Parathyroid adenoma (tissue), 2 donors: ENCODE measurements around the gene SUGP1.

Experiments
- H2AFZ ChIP-seq: fragments of 300-600 bp; sonication (generic); one replicate; pipeline ENCODE4 v1.7.0; 2017; ENCODE audit warnings: antibody characterized with exemption, mild to moderate bottlenecking
- H3K27ac ChIP-seq: fragments of 300-600 bp; sonication (generic); one replicate; pipeline ENCODE4 v1.7.0; 2017
- H3K27me3 ChIP-seq: fragments of 300-600 bp; sonication (generic); one replicate; pipeline ENCODE4 v1.7.0; 2017; ENCODE audit warnings: low read length; ENCODE audit not compliant: control insufficient read depth, insufficient read depth
- H3K36me3 ChIP-seq: fragments of 300-600 bp; sonication (generic); one replicate; pipeline ENCODE4 v1.7.0; 2017; ENCODE audit warnings: low read length; ENCODE audit not compliant: control insufficient read depth, insufficient read depth
- H3K4me1 ChIP-seq: fragments of 300-600 bp; sonication (generic); one replicate; pipeline ENCODE4 v1.7.0; 2017; ENCODE audit warnings: control low read depth
- H3K4me2 ChIP-seq: fragments of 300-600 bp; sonication (generic); one replicate; pipeline ENCODE4 v1.7.0; 2017; ENCODE audit warnings: low read length
- H3K4me3 ChIP-seq: fragments of 300-600 bp; sonication (generic); one replicate; pipeline ENCODE4 v1.7.0; 2017; ENCODE audit warnings: low read depth, low read length
- H3K79me2 ChIP-seq: fragments of 300-600 bp; sonication (generic); one replicate; pipeline ENCODE4 v1.7.0; 2017; ENCODE audit warnings: control low read depth
- H3K9ac ChIP-seq: fragments of 300-600 bp; sonication (generic); one replicate; pipeline ENCODE4 v1.7.0; 2017; ENCODE audit warnings: mild to moderate bottlenecking
- H3K9me3 ChIP-seq: fragments of 300-600 bp; sonication (generic); one replicate; pipeline ENCODE4 v1.7.0; 2017; ENCODE audit warnings: low read length; ENCODE audit not compliant: control insufficient read depth
- TF ChIP-seq, protein P1 (sequence below): fragments of 300-600 bp; sonication (generic); IDR thresholded peaks from one replicate; pipeline ENCODE4 v1.7.0; 2017; ENCODE audit warnings: antibody characterized with exemption, mild to moderate bottlenecking
- donor health status: primary hyperparathyroidism.

SUGP1 gene

DNA sequence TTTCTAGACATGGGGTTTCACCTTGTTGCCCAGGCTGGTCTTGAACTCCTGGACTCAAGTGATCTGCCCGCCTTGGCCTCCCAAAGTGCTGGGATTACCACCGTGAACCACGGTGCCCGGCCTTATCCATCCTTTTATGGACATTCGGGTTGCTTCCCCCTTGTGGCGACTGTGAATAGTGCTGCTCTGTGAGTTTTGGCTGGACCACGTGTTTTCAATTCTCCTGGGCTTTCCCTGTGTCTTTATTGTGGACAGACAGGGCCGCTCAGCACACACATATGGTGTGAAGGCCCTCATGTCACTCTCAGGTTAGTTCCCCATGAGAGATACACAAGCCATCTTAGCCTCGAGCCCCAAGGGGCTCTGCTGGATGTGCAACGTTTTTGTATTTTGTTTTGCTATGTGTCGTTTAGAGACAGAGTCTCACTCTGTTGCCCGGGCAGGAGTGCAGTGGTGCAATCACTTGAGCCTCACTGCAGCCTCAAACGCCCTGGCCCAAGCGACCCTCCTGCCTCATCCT is 40.8 kb upstream of the SUGP1 start:
- H2AFZ ChIP-seq, result peak overlapping the region; percentile 38
- H3K4me2 ChIP-seq, result no peak overlapping the region
- TF ChIP-seq, protein P1, sequence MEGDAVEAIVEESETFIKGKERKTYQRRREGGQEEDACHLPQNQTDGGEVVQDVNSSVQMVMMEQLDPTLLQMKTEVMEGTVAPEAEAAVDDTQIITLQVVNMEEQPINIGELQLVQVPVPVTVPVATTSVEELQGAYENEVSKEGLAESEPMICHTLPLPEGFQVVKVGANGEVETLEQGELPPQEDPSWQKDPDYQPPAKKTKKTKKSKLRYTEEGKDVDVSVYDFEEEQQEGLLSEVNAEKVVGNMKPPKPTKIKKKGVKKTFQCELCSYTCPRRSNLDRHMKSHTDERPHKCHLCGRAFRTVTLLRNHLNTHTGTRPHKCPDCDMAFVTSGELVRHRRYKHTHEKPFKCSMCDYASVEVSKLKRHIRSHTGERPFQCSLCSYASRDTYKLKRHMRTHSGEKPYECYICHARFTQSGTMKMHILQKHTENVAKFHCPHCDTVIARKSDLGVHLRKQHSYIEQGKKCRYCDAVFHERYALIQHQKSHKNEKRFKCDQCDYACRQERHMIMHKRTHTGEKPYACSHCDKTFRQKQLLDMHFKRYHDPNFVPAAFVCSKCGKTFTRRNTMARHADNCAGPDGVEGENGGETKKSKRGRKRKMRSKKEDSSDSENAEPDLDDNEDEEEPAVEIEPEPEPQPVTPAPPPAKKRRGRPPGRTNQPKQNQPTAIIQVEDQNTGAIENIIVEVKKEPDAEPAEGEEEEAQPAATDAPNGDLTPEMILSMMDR, result peak; percentile 79
- H3K4me1 ChIP-seq, result no peaks in the 10 kb centered on the region
- H3K27me3 ChIP-seq, result no peaks in the 10 kb centered on the region
- H3K9me3 ChIP-seq, result no peaks in the 10 kb centered on the region
- no peaks in the 10 kb centered on the region for H3K79me2 ChIP-seq
- H3K4me3 ChIP-seq, result no peak overlapping the region
- no peak overlapping the region for H3K9ac ChIP-seq
- no peaks in the 10 kb centered on the region for H3K36me3 ChIP-seq
- peak overlapping the region; percentile 49 for H3K27ac ChIP-seq

DNA sequence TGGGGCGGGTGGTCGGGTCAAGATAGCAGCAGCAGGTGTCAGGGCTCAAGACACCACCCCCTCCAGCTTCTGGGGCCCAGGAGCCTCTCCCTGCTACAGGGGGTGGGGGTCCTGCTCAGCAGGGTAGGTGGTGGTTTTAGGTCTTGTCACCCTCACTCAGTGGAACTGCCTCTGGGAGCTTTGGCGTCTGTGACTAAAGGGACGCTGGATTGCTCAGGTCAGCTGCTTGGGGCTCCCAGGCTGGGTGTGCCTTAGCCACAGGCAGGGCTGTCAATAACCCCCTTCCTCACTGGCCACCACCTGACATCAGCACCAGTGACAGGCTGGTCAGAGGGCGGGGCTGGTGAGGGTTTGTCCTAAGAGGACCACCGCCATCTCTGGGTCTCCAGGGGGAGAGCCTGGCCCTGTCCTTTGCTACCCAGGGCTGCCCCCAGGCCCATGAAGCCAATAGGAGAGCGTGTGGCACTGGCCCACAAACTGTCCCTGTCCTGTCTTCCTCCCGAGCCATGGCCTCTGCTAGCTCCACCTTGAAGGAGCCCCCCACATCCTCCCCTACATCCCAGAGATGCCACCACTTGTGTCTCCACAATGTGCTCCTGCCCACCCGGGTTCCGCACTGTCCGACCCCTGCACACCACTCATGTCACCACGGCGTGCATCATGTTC is 36.7 kb upstream of the SUGP1 start:
- H3K36me3 ChIP-seq, result no peaks in the 10 kb centered on the region
- H3K79me2 ChIP-seq, result peaks cover 3% of the 10 kb centered on the region
- no peak overlapping the region for H3K9ac ChIP-seq
- H3K27me3 ChIP-seq, result no peaks in the 10 kb centered on the region
- no peak overlapping the region for H3K27ac ChIP-seq
- no peak overlapping the region for H3K4me3 ChIP-seq
- H2AFZ ChIP-seq, result no peak overlapping the region
- no peaks in the 10 kb centered on the region for H3K9me3 ChIP-seq
- TF ChIP-seq, protein P1, result no peak
- no peak overlapping the region for H3K4me2 ChIP-seq
- no peaks in the 10 kb centered on the region for H3K4me1 ChIP-seq

DNA sequence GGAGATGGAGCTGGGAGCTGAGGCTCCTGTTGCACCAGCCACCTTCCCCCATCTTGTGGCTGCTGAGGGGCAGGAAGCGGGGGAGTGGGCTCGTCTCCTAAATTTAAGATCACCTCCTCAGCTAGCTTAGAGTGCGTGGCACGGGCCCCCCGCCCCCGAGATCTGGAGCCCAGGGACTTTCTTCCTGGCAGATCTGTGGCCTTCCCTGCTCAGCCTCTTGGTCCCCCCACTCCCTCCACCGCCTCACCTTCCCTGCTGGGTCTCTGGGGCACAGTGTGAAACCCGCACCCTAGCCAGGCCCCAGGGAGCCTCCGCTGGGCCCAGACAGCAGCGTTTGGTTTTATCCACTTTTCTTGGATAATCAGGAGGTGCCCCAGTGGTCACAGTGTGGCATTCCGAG is 36.2 kb upstream of the SUGP1 start:
- Histone ChIP-seq H3K9me3 (no peaks in the 10 kb centered on the region), H3K4me2 (no peak overlapping the region), H3K27me3 (no peaks in the 10 kb centered on the region), H3K4me1 (no peaks in the 10 kb centered on the region), H3K4me3 (no peak overlapping the region), H3K36me3 (no peaks in the 10 kb centered on the region), H3K9ac (no peak overlapping the region), H3K27ac (no peak overlapping the region), H3K79me2 (peaks cover 3% of the 10 kb centered on the region), H2AFZ (no peak overlapping the region)
- TF ChIP-seq, protein P1, result no peak

DNA sequence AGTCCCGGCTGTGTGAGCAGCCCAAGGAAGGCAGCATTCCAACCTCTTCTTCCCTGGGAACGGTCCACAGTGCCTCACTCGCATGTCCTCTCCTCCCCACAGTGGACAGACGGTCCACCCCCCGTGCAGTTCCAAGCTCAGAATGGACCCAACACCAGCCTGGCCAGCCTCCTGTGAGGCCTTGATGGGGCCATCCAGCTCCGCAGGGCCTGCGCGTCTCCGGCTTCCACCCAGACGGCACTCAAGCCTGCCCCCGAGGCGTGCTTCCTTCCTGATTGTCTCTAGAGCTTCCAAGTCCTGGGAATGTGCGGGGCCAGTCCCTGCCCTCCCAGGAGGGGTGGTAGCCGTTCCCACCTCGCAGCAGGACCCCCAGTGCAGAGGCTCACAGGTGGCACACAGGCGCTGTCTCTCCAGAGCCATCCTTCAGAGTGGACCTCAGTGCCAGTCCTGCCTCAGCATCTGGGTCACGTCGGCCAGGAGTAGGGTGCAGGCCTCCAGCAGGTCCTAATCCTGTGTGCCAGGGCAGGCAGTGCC is 35.4 kb upstream of the SUGP1 start:
- Histone ChIP-seq H3K4me1 (no peaks in the 10 kb centered on the region), H2AFZ (no peak overlapping the region), H3K27me3 (no peaks in the 10 kb centered on the region), H3K4me2 (no peak overlapping the region), H3K9me3 (no peaks in the 10 kb centered on the region), H3K9ac (no peak overlapping the region), H3K27ac (no peak overlapping the region), H3K36me3 (no peaks in the 10 kb centered on the region), H3K79me2 (peaks cover 3% of the 10 kb centered on the region), H3K4me3 (no peak overlapping the region)
- TF ChIP-seq, protein P1, result no peak

DNA sequence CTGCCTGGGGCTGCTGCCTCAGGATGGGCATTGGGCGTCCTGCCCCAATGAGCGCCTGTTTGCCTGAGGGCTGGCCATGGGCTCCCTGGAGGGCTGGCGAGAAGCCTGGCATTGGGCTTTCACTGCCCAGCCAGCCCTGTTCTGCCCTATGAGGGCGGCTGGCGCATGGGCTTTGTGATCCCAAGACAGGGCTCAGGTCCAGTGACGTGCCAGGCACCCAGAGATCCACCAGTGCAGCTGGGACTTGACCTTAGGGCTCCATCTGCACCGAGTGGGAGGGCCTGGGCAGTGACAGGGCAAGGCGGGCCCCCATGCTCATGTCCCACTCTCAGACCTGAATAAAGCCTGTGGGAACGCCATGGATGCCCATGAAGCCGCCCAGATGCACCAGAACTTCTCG is 34.6 kb upstream of the SUGP1 start:
- no peaks in the 10 kb centered on the region for H3K9me3 ChIP-seq
- no peak overlapping the region for H2AFZ ChIP-seq
- H3K36me3 ChIP-seq, result no peaks in the 10 kb centered on the region
- no peak overlapping the region for H3K4me3 ChIP-seq
- peaks cover 3% of the 10 kb centered on the region for H3K79me2 ChIP-seq
- H3K27ac ChIP-seq, result no peak overlapping the region
- H3K4me1 ChIP-seq, result no peaks in the 10 kb centered on the region
- TF ChIP-seq, protein P1, result no peak
- H3K4me2 ChIP-seq, result no peak overlapping the region
- no peaks in the 10 kb centered on the region for H3K27me3 ChIP-seq
- H3K9ac ChIP-seq, result no peak overlapping the region
